LNCAP (cell line): ENCODE data around the gene SLC25A44.

ENCODE experiments used
- TF ChIP-seq, protein P1 (sequence below): fragments of 450-650 bp; IDR thresholded peaks from 2 replicates; pipeline ENCODE4 v1.5.1; 2017; ENCODE audit warnings: mild to moderate bottlenecking

The SLC25A44 gene, protein sequence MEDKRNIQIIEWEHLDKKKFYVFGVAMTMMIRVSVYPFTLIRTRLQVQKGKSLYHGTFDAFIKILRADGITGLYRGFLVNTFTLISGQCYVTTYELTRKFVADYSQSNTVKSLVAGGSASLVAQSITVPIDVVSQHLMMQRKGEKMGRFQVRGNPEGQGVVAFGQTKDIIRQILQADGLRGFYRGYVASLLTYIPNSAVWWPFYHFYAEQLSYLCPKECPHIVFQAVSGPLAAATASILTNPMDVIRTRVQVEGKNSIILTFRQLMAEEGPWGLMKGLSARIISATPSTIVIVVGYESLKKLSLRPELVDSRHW

DNA sequence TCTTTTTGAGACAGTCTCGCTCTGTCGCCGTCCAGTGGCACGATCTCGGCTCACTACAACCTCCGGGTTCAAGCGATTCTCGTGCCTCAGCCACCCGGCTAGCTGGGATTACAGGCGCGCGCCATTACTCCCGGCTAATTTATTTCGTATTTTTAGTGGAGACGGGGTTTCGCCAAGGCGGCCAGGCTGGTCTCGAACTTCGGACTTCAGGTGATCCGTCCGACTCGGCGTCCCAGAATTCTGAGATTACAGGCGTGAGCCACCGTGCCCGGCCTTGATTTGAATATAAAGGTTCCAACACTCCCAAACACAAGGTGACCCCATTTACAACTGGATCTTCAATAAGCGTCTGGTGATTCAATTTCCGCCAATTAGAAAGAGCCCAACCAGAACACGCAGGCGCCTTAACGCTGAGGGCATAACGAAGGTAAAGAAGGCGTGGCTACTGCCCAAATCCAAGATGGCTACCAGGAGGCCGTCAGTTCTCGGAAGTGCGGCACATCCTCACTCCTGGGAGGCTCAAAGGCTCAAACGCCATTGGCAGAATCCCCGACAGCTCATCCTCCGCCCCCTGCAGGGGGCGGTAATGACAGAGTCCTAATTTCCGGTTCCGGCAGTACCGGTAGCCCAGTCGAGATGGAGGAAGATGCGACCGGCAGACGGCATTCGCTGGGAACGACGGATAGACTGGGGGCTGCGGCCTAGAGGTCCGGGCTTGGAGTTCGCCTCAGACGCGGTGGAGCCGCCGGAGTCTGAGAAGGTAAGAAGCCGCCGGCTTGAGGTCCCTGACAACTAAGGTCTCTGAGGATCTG lies at the start of gene SLC25A44:
TSS of gene SLC25A44 (plus strand) at position 617 of the 812 bp plus-strand sequence. CDS start 5,744 bp downstream, outside the sequence.
- TF ChIP-seq, protein P1, sequence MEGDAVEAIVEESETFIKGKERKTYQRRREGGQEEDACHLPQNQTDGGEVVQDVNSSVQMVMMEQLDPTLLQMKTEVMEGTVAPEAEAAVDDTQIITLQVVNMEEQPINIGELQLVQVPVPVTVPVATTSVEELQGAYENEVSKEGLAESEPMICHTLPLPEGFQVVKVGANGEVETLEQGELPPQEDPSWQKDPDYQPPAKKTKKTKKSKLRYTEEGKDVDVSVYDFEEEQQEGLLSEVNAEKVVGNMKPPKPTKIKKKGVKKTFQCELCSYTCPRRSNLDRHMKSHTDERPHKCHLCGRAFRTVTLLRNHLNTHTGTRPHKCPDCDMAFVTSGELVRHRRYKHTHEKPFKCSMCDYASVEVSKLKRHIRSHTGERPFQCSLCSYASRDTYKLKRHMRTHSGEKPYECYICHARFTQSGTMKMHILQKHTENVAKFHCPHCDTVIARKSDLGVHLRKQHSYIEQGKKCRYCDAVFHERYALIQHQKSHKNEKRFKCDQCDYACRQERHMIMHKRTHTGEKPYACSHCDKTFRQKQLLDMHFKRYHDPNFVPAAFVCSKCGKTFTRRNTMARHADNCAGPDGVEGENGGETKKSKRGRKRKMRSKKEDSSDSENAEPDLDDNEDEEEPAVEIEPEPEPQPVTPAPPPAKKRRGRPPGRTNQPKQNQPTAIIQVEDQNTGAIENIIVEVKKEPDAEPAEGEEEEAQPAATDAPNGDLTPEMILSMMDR = no peak

DNA sequence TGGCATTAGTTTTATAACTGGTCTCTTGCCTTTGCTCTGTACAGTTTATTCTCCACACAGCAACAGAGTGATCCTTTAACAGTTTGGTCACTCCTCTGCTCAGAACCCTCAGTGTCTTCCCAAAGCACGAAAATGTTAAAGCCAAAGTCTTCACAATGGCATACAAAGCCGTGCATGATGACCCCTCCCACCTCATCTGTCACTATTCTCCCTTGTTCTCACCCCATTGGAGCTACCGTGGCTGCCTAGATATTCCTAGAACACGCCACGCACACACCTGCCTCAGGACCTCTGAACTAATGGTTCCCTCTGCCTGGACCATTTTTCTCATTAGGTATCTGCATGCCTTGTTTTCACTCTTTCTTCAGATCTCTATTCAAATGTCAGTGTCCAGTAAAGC lies 49.2 kb upstream of the SLC25A44 start:
- TF ChIP-seq, protein P1 = no peak

DNA sequence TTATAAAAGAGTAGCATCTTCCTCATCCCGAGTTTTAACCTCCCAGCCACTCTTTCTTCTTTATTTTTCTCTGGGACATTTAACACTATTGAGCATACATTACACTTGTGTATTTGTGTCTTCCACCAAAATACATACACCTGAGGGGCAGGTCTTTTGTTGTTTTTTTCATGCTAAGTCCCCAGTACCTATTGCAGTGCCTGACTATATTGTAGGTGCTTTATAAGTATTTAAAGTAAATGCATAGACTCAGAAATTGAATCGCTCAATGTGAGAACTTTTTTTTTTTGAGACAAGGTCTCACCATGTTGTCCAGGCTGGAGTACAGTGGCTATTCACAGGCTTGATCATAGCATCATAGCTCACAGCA lies 48.3 kb upstream of the SLC25A44 start:
- TF ChIP-seq, protein P1 = no peak

DNA sequence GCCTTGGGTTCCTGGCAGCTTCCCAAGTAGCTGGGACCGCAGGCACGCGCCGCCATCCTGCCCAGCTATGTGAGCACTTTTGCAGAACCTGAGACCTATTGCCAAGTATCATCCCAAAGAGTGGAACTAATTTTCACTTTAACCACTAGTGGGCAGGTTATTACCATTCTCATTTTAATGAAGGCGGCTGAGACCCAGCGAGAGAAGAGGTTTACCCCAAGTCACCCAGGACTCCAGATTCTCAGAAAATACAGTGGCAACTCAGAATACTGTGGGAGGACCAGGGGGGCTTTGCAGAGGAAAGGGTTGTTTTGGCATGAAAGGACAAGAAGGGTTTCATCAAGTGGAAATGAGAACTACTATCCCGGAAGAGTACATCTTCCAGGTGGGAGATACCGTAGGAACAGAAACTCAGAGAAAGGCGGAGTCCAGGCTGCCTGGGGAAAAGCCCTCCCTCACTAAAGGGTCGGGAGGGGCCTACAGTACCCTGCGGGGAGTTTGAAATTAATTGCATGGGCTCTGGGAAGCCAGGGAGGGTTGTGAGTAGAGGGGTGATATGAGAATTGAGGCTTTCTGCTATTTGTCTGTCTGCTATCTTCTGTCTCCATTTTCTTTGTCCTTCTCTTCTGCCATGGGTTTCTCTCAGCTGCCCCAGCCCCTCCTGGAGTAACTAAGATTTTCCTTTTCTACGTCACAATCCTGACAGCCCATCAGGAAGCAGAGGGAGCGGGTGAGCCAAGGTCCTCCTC lies 47.7 kb upstream of the SLC25A44 start:
- TF ChIP-seq, protein P1 = peak; percentile 78

DNA sequence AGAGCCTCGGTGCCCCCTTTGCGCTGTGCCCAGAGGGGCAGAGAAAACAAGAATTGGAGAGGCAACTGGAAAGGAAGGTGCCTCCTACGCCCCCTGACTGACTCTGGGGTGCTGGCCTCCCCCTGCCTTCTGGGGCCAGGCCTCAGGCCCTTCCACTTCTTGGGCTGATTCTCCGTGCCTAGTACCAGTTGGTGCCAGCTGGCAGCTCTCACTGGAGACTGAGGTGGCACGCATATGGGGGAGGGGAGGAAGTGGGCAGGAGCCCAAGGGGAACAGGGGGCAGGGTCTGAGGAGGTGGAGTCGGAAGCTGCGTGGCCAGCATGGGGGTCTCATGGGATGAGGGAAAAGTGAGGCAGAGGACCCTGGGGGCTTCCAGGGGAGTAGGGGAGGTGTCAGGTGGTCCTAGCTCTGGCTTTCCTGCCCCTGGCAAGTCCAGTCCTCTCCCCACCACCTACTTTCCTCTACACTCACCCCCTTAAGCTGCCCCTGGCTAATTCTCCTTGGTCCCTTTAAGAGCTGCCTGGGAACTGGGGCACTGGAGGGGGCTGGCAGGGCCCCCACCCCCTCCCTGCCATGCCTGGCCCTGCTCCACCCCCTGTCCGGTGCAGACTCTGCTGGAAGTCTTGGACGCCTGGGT lies 47.0 kb upstream of the SLC25A44 start:
- TF ChIP-seq, protein P1 = no peak

DNA sequence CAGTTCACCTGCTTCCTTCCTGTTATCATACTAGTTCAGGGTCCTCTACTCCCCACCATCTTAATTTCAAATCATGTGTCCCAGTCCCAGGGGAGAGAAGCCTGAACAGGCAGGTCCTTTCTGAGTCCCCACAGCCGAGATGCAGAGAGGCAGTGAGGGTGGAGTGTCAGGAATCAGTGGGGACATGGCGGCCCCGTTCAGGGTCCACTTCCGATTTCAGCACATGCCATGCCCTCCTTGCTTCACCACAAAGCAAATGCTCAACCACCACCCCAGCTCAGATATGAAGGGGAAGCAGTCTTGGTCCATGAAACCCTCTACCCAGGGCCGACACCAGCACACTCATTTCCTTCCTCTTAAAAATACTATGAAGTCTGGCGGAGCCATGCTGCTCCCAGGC lies 45.7 kb upstream of the SLC25A44 start:
- TF ChIP-seq, protein P1 = no peak
